ENCODE measurements around the gene CCDC17.

DNA sequence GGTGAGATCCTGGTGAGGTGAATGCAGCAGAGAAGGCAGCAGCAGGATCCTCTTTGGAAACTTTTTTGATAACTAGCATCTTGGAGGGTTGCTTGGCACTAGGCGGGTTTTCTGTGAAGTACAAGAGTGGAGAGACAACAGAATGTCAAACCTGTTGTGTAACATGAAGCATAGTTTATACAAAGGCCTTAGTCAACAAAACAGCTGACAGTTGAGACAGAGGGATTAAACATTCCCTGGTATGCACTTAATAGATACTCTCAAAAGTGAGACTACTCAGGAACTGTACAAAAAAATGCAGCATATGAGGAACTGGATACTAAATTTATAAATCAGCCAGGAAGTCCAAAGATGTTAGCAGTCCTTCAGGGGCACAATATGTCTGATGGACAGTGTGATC lies 16.4 kb upstream of the CCDC17 start:
- TF ChIP-seq CTCF (IDR thresholded peaks at IDR 0.05): no peak
- TF ChIP-seq EZH2 (IDR thresholded peaks at IDR 0.05): no peak
- TF ChIP-seq EZH2phosphoT487 (IDR thresholded peaks at IDR 0.05): no peak

Data from neural progenitor cell (in vitro differentiated cells).